Duodenal mucosa (tissue), 2 donors: Measurements from ENCODE around the gene FIZ1.

Experiments
- H3K27ac ChIP-seq: one replicate; pipeline ENCODE4 v1.7.0; 2013; ENCODE audit warnings: low read depth, low read length
- H3K27me3 ChIP-seq, 2 donors: one replicate each; pipeline ENCODE4 v1.7.0; 2013; ENCODE audit warnings: low read length in 2 of 2, control low read depth in 1 of 2; ENCODE audit not compliant: insufficient read depth in 2 of 2, control insufficient read depth in 1 of 2
- H3K36me3 ChIP-seq, 2 donors: one replicate each; pipeline ENCODE4 v1.7.0; 2013; ENCODE audit warnings: low read length in 2 of 2, control low read depth in 1 of 2; ENCODE audit not compliant: insufficient read depth in 2 of 2, control insufficient read depth in 1 of 2
- H3K4me1 ChIP-seq, 2 donors: one replicate each; pipeline ENCODE4 v1.7.0; 2013; ENCODE audit warnings: low read length in 2 of 2, control low read depth in 1 of 2; ENCODE audit not compliant: insufficient read depth in 2 of 2, control insufficient read depth in 1 of 2
- H3K4me3 ChIP-seq, 2 donors: one replicate each; pipeline ENCODE4 v1.7.0; 2013; ENCODE audit warnings: low read length in 2 of 2, low read depth in 1 of 2
- H3K9ac ChIP-seq, 2 donors: one replicate each; pipeline ENCODE4 v1.7.0; 2013; ENCODE audit warnings: low read length in 2 of 2, low read depth in 1 of 2
- H3K9me3 ChIP-seq, 2 donors: one replicate each; pipeline ENCODE4 v1.7.0; 2013; ENCODE audit warnings: low read length in 2 of 2, control low read depth in 1 of 2; ENCODE audit not compliant: control insufficient read depth in 1 of 2

FIZ1 gene

GRCh38 chr19:55544014-55544413, 55.3 kb downstream of the FIZ1 start:
- no peaks in the 10 kb centered on the region for H3K4me1 ChIP-seq
- H3K36me3 ChIP-seq: no peaks in the 10 kb centered on the region
- H3K9me3 ChIP-seq: no peaks in the 10 kb centered on the region
- H3K4me3 ChIP-seq: no peak overlapping the region
- H3K27me3 ChIP-seq: no peaks in the 10 kb centered on the region
- no peak overlapping the region for H3K27ac ChIP-seq
- no peak overlapping the region for H3K9ac ChIP-seq

GRCh38 chr19:55543567-55543966, 55.8 kb downstream of the FIZ1 start:
- Histone ChIP-seq H3K4me3 (no peak overlapping the region), H3K27me3 (no peaks in the 10 kb centered on the region), H3K9me3 (no peaks in the 10 kb centered on the region), H3K27ac (no peak overlapping the region), H3K4me1 (no peaks in the 10 kb centered on the region), H3K36me3 (no peaks in the 10 kb centered on the region), H3K9ac (no peak overlapping the region)

GRCh38 chr19:55542292-55542855, 56.9 kb downstream of the FIZ1 start:
- no peaks in the 10 kb centered on the region for H3K9me3 ChIP-seq
- no peaks in the 10 kb centered on the region for H3K36me3 ChIP-seq
- H3K4me3 ChIP-seq: no peak overlapping the region
- no peaks in the 10 kb centered on the region for H3K4me1 ChIP-seq
- no peak overlapping the region for H3K9ac ChIP-seq
- no peak overlapping the region for H3K27ac ChIP-seq
- no peaks in the 10 kb centered on the region for H3K27me3 ChIP-seq
